GM19397 (cell line): ENCODE measurements around the gene PPM1F.

Experiments used
- ATAC-seq: cut with Tn5 transposase; IDR thresholded peaks from one replicate; pipeline ENCODE4 v1.9.1; 2021; ENCODE audit warnings: mild to moderate bottlenecking, moderate library complexity; ENCODE audit not compliant: unreplicated experiment

PPM1F gene

DNA sequence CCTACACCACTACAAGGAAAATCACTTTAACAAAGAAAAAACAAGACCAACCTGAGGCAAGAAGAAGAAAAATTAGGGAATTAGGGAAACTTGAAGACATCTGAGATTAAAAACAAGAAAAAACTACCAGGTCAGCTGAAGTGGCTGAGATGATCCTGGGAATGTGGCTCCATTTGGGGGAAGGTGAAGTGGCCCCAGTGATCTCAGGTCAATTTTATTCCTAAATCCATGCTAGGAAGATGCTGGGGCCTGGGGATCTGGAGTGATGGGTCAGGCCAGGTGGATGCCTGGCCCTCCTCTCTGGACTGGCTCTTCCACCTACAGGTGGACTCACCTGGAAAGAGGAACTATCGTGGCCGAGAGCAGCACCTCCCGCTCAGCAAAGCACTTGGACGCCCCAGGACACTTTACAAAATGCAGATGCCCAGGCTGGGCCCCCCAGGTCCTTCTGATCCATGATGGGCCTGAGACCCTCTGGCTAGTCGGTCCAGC is 23.3 kb upstream of the PPM1F start:
- ATAC-seq, result no peak

GRCh38 chr22:21975273-21975672 is 22.6 kb upstream of the PPM1F start:
- ATAC-seq, result no peak

DNA sequence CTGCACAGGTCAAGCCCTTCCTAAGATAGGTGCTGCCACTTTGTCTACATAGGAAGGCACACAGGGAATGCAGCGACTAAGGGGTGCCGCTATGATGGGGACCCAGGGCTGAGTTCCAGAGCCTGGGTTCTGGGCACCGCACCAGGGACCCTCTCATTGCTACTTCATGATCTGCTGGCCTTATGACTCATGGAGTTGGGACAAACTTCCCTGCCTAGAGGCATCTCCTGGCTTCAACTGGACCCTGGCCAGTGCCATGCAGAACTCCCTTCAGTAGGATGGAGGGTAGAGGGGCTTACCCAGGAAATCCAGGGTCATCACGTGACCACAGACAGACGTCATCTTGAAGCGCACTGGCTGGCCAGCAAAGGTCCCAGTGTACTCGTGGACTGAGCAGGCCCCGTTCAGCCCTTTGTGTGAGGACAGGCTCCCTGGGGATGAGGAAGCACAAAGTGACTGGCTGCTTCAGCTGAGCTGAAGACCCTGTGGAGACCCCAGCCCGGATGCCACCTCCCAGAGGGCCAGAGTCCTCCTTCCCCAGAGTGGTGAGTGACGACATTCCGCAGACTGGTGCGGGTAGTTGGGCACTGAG is 21.5 kb upstream of the PPM1F start:
- no peak for ATAC-seq

GRCh38 chr22:21972806-21973205 is 20.2 kb upstream of the PPM1F start:
- ATAC-seq, result no peak

DNA sequence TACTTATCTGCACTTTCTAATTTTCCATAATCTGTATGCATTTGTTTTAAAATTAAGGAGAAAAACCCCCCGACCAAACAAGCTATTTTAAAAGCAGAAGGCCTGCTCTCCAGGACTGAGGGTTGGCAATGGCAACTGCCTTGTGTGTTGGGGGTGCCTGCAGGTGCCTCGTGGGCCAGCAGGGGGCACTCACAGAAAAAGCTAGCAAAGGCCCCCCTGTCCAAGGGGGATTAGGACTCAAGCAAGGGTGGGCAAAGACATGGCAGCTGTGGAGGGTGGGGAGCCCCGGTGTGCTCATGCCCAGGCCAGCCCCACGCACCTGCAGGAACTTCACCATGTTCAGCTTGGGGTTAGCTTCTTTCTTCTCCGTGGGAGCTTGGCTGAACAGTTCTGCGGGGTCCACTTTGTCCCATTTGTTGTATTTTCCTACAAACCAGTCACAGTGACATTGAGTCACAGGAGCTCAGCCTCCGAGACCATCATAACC is 19.7 kb upstream of the PPM1F start:
- no peak for ATAC-seq

DNA sequence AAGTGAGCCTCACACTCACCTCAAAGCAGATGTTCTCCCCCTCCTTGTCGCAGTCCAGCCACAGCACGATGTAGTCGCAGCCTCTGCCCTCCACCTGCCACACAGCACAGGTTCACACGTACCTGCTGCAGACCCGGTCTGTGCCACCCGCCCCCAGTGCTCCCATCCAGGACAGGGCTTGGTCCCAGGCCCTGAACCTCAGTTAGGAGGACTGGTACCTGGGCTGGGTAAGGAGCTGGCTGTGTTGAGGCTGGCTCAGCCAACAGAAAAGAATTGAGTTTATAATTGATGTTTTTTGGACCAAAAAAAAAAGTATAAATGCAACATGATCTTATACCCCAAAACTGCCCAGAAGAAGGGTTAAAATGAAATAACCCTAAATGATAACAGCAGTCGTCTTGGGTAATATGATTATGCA is 19.2 kb upstream of the PPM1F start:
- no peak for ATAC-seq

DNA sequence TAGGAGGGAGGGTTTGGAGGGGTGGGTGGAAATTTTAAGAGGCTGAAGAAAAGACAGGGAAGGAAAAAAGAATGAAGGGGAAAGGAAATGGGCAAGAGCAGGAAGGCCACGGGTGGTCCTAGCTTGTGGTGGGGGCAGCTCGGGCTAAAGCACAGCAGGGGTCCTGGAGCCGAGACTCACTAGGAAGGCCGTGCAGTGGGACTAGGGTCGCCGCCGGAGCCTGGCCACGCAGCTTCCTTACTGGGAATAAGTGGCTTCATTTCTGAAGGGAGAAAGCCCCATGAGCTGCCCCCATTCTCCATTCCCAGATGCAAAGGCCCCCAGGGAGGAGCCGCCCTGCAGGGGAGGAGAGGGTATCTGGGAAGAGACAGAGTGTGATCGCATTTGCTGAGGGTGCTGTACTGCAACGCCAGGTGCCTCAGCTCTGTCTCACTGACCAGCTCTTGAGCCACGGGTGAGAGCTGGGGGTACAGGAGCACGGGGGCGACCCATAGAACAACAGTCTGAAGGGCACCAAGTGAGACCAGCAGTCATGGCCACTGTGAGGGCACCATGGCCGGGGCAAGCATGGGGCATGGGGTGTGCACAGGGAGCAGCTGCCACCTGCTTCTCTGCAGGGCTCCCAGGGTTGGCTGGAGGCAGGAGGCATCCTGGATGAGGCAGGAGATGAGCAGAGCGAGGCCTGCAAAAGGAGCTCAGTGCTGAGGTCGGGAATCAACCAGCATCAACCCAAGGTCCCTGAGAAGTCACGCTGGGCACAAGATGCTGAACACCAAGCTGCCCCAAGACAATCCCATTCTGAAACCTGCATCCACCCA is 18.4 kb upstream of the PPM1F start:
- ATAC-seq, result no peak

- no peak for ATAC-seq
Measured at GRCh38 chr22:21970037-21970799, 17.6 kb upstream of the PPM1F start.

GRCh38 chr22:21968452-21969129 is 15.9 kb upstream of the PPM1F start:
- no peak for ATAC-seq

- ATAC-seq, result no peak
Measured at GRCh38 chr22:21967693-21968271, 15.1 kb upstream of the PPM1F start.

DNA sequence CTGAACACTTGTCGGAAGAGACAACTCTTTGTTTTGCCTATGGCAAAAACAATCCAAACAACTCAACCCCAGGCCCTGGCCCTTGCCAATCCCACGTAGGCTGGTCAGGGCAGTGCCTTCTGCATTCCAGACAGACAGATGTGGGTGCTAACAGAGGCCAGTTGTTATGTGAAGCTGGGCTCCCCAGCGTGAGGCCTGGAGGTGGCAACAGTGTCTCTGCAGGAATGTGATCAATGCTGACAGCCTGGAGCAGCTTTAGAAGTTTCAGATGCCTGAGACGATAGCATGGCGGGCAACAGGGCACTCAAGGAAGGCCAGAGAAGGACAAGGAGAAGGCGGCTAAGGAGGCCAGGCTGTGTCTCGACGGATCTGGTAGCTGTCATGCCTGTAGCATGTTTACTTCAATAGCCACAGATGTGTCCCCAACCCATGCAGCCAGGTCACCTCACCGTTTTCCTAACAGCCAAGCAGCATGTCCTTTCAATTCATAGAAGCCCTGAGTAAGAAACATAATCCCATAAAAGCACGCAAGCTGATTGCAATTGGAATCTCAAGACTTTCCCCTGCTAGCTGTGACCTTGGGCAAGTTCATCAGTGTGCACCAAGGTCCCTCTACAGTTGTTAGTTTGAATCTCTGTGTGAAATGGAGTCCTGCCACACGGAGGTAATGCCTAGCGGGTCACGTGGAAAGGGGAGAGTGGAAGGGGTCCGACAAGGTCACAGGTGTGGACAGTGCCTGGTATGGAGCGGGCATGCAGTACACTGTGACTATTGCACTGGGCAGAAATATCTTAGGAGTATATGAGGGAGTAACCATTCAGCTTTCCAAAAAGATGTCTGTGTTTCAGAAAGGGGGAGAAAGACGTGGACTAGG is 14.2 kb upstream of the PPM1F start:
- ATAC-seq, result no peak

GRCh38 chr22:21965762-21966288 is 13.2 kb upstream of the PPM1F start:
- ATAC-seq, result no peak

- ATAC-seq, result no peak
Measured at GRCh38 chr22:21964918-21965484, 12.4 kb upstream of the PPM1F start.

- ATAC-seq, result no peak
Measured at GRCh38 chr22:21964234-21964633, 11.6 kb upstream of the PPM1F start.

- no peak for ATAC-seq
Measured at GRCh38 chr22:21963790-21964211, 11.2 kb upstream of the PPM1F start.

GRCh38 chr22:21963286-21963685 is 10.6 kb upstream of the PPM1F start:
- ATAC-seq, result no peak

GRCh38 chr22:21962655-21962949 is 10.0 kb upstream of the PPM1F start:
- no peak for ATAC-seq

- no peak for ATAC-seq
Measured at GRCh38 chr22:21961886-21962654, 9.4 kb upstream of the PPM1F start.
